Cardiac fibroblast (primary cell): ENCODE measurements around the gene CIB1.

ENCODE experiments used
- DNase-seq, 2 donors: peaks; one replicate each; pipeline versions ENCODE4 v3.0.0 to v3.0.0-alpha.2; 2010; ENCODE audit warnings: low read depth in 2 of 2
- H3K4me3 ChIP-seq, 2 donors: replicated peaks in 1 of 2; 1 replicate in 1 of 2; 2 replicates in 1 of 2; pipeline ENCODE4 v1.5.1; 2011; ENCODE audit warnings: low read depth in 2 of 2, low read length in 2 of 2, mild to moderate bottlenecking in 2 of 2, moderate library complexity in 1 of 2
- CTCF ChIP-seq: IDR thresholded peaks from one replicate; pipeline ENCODE4 v1.5.1; 2011; ENCODE audit warnings: low read depth, mild to moderate bottlenecking, low read length, inconsistent platforms

Gene CIB1

GRCh38 chr15:90209591-90209990, 24.1 kb downstream of the CIB1 start:
- DNase-seq, result peak in 1 of 2 donors; percentile 39

GRCh38 chr15:90208356-90208755, 25.4 kb downstream of the CIB1 start:
- DNase-seq, result no peak
- no peak overlapping the region for H3K4me3 ChIP-seq
- TF ChIP-seq CTCF, result no peak

More at GRCh38 chr15:90209591-90209990, 24.1 kb downstream of the CIB1 start:
- TF ChIP-seq CTCF, result no peak
- H3K4me3 ChIP-seq, result no peak overlapping the region

- H3K4me3 ChIP-seq, result no peak overlapping the region
- no peak for TF ChIP-seq CTCF
- DNase-seq, result no peak
Measured at GRCh38 chr15:90207252-90207651, 26.5 kb downstream of the CIB1 start.

GRCh38 chr15:90205886-90206285, 27.9 kb downstream of the CIB1 start:
- TF ChIP-seq CTCF, result no peak
- DNase-seq, result peak in 1 of 2 donors; percentile 28
- H3K4me3 ChIP-seq, result no peak overlapping the region

GRCh38 chr15:90205050-90205848, 28.5 kb downstream of the CIB1 start:
- DNase-seq, result no peak
- no peak for TF ChIP-seq CTCF
- no peak overlapping the region for H3K4me3 ChIP-seq

- DNase-seq, result peak; percentile 30 to 44
- no peak overlapping the region for H3K4me3 ChIP-seq
- no peak for TF ChIP-seq CTCF
Measured at GRCh38 chr15:90203922-90204321, 29.8 kb downstream of the CIB1 start.
